GM12878 (cell line): Measurements from ENCODE around the gene PHACTR3. TPM values are rescaled to one million over a fixed set of nuclear protein-coding genes. Genes with fewer than 3 reads are reported as not detected.

Experiments used
- CHD1 ChIP-seq: IDR thresholded peaks from 2 replicates; pipeline ENCODE4 v1.6.1; 2012; ENCODE audit warnings: low read depth, low read length, improper control_type of control experiment
- GABPA ChIP-seq: IDR thresholded peaks from 2 replicates; pipeline ENCODE4 v1.6.1; 2014; ENCODE audit warnings: antibody characterized with exemption, low read depth, mild to moderate bottlenecking, inconsistent platforms
- HDGF ChIP-seq: fragments of 450-650 bp; IDR thresholded peaks from 2 replicates; pipeline ENCODE4 v1.6.1; 2016; ENCODE audit warnings: antibody characterized with exemption
- polyA plus RNA-seq, 11 experiments: library from polyadenylated mRNA; depleted of rRNA in 4 of 11; unstranded in 6 of 11; stranded (reverse) in 5 of 11; fragments of >200 nt; fragmentation: Nextera tagmentation in 4 of 11; fragmentation: Illumina TruSeq in 1 of 11; extraction: Ambion mirVana in 4 of 11; extraction: Trizol in 1 of 11; gene quantifications; 1 replicate in 1 of 11; 2 replicates in 10 of 11; pipeline versions ENCODE4 v1.2.1 to v1.2.3, GENCODE V29; 2011 to 2016; ENCODE audit warnings: inconsistent platforms in 2 of 11, missing spikeins in 2 of 11, low read depth in 1 of 11
- total RNA-seq, 4 experiments: library from RNA; depleted of rRNA in 3 of 4; stranded (reverse); fragments of >200 nt in 3 of 4; fragmentation: Illumina TruSeq in 1 of 4; extraction: Trizol in 1 of 4; gene quantifications; 2 replicates each; pipeline versions ENCODE4 v1.2.1 to v1.2.3, GENCODE V29; 2013 to 2021
- TF ChIP-seq, protein P1 (sequence below): fragments of 450-650 bp; IDR thresholded peaks from 2 replicates; pipeline ENCODE4 v1.6.1; 2017; ENCODE audit warnings: mild to moderate bottlenecking, moderate library complexity
- TF ChIP-seq, protein P2 (sequence below): fragments of 450-650 bp; IDR thresholded peaks from 2 replicates; pipeline ENCODE4 v1.6.1; 2016; ENCODE audit warnings: mild to moderate bottlenecking, moderate library complexity, borderline replicate concordance
- TF ChIP-seq, protein P3 (sequence below): IDR thresholded peaks from 2 replicates; pipeline ENCODE4 v1.6.1; 2011; ENCODE audit warnings: borderline replicate concordance, low read depth, mild to moderate bottlenecking, moderate library complexity, mixed read lengths, low read length; ENCODE audit not compliant: insufficient read depth; ENCODE audit errors: extremely low read length

PHACTR3 gene
- total and polyA plus RNA-seq, 10 of the 15 experiments (the other 5 are each of a cell fraction or from before 2014, with no cell fraction given): 0.17 to 2.7 (median 0.27) TPM; not detected in 1

DNA sequence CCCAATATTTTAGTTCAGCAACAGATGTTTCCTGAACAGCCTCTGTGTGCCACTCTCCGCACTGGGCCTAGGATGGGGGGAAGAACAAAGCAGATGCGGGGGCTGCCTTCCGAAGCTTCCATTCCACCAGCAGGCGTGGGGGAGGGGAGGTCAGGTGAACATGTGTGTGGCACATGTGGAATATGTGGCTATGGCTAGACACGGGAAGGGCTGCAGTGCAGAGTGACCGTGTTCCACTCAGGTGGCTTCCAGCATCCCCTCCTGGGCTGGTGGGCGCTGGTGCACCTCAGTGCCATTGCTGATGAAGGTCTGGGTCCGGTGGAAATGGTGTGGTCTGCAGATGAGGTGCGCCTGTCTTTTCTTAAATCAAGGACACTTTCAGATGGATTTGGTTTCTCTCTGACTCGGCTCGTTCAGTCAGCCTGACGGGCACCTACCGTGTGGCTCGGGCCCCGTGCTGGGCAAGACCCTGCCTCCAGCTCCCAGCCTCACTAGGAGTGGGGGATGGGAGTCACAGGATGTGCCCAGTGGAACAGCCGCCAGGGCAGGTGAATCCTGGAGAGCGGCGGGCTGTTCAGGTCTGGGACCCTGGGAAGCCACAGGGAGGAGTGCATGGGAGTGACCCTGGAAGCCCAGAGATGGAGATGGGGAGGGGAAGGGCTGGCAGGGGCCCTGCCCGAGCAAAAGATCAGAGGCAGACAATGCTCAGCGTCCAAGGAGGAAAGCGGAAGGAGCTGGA is 218.1 kb downstream of the PHACTR3 start (continued):
- TF ChIP-seq, protein P1, sequence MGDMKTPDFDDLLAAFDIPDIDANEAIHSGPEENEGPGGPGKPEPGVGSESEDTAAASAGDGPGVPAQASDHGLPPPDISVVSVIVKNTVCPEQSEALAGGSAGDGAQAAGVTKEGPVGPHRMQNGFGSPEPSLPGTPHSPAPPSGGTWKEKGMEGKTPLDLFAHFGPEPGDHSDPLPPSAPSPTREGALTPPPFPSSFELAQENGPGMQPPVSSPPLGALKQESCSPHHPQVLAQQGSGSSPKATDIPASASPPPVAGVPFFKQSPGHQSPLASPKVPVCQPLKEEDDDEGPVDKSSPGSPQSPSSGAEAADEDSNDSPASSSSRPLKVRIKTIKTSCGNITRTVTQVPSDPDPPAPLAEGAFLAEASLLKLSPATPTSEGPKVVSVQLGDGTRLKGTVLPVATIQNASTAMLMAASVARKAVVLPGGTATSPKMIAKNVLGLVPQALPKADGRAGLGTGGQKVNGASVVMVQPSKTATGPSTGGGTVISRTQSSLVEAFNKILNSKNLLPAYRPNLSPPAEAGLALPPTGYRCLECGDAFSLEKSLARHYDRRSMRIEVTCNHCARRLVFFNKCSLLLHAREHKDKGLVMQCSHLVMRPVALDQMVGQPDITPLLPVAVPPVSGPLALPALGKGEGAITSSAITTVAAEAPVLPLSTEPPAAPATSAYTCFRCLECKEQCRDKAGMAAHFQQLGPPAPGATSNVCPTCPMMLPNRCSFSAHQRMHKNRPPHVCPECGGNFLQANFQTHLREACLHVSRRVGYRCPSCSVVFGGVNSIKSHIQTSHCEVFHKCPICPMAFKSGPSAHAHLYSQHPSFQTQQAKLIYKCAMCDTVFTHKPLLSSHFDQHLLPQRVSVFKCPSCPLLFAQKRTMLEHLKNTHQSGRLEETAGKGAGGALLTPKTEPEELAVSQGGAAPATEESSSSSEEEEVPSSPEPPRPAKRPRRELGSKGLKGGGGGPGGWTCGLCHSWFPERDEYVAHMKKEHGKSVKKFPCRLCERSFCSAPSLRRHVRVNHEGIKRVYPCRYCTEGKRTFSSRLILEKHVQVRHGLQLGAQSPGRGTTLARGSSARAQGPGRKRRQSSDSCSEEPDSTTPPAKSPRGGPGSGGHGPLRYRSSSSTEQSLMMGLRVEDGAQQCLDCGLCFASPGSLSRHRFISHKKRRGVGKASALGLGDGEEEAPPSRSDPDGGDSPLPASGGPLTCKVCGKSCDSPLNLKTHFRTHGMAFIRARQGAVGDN: no peak
- TF ChIP-seq GABPA: no peak
- no peak for TF ChIP-seq CHD1
- TF ChIP-seq HDGF: no peak
- TF ChIP-seq, protein P2, sequence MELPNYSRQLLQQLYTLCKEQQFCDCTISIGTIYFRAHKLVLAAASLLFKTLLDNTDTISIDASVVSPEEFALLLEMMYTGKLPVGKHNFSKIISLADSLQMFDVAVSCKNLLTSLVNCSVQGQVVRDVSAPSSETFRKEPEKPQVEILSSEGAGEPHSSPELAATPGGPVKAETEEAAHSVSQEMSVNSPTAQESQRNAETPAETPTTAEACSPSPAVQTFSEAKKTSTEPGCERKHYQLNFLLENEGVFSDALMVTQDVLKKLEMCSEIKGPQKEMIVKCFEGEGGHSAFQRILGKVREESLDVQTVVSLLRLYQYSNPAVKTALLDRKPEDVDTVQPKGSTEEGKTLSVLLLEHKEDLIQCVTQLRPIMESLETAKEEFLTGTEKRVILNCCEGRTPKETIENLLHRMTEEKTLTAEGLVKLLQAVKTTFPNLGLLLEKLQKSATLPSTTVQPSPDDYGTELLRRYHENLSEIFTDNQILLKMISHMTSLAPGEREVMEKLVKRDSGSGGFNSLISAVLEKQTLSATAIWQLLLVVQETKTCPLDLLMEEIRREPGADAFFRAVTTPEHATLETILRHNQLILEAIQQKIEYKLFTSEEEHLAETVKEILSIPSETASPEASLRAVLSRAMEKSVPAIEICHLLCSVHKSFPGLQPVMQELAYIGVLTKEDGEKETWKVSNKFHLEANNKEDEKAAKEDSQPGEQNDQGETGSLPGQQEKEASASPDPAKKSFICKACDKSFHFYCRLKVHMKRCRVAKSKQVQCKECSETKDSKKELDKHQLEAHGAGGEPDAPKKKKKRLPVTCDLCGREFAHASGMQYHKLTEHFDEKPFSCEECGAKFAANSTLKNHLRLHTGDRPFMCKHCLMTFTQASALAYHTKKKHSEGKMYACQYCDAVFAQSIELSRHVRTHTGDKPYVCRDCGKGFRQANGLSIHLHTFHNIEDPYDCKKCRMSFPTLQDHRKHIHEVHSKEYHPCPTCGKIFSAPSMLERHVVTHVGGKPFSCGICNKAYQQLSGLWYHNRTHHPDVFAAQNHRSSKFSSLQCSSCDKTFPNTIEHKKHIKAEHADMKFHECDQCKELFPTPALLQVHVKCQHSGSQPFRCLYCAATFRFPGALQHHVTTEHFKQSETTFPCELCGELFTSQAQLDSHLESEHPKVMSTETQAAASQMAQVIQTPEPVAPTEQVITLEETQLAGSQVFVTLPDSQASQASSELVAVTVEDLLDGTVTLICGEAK: no peak
- TF ChIP-seq, protein P3, sequence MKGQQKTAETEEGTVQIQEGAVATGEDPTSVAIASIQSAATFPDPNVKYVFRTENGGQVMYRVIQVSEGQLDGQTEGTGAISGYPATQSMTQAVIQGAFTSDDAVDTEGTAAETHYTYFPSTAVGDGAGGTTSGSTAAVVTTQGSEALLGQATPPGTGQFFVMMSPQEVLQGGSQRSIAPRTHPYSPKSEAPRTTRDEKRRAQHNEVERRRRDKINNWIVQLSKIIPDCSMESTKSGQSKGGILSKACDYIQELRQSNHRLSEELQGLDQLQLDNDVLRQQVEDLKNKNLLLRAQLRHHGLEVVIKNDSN: no peak
- TF ChIP-seq, all 136 proteins: peak for 0
